ENCODE results near the gene GPX2.

The GPX2 gene

GRCh38 chr14:64923015-64923414, 19.5 kb downstream of the GPX2 start:
- DNase-seq = no peak
- no peaks in the 10 kb centered on the region for H3K27me3 ChIP-seq (replicated peaks; ENCODE audit: insufficient read depth, low read length)
- H3K79me2 ChIP-seq (ENCODE audit: low read length) = peaks cover 47% of the 10 kb centered on the region
- H3K9me3 ChIP-seq (replicated peaks; ENCODE audit: insufficient read depth, low read length) = no peaks in the 10 kb centered on the region
- no peaks in the 10 kb centered on the region for H3K9me2 ChIP-seq (replicated peaks; ENCODE audit: insufficient read depth, low read length)
- peaks cover 3% of the 10 kb centered on the region for H3F3A ChIP-seq (ENCODE audit: insufficient read depth, low read length)
- H3K9ac ChIP-seq (ENCODE audit: low read length) = no peak overlapping the region
- H3K36me3 ChIP-seq (replicated peaks; ENCODE audit: insufficient read depth, low read length) = no peaks in the 10 kb centered on the region
- no peak overlapping the region for H3K4me3 ChIP-seq (ENCODE audit: low read length)
- no peak overlapping the region for H3K4me2 ChIP-seq (ENCODE audit: low read depth, low read length)
- H3K4me1 ChIP-seq (ENCODE audit: low read length) = peaks cover 7% of the 10 kb centered on the region; the same call in 1 of the 2 replicates
- H4K20me1 ChIP-seq (ENCODE audit: insufficient read depth, low read length) = no peaks in the 10 kb centered on the region
- H3K27ac ChIP-seq (ENCODE audit: low read length) = no peak overlapping the region
- H2AFZ ChIP-seq (ENCODE audit: low read length) = no peak overlapping the region
- TF ChIP-seq CTCF (IDR thresholded peaks at IDR 0.05; ENCODE audit: low read length) (no peak), EZH2phosphoT487 (IDR thresholded peaks at IDR 0.05; ENCODE audit: low read length) (no peak), EZH2 (optimal IDR thresholded peaks at IDR 0.05; ENCODE audit: low read depth, low read length) (no peak)

GRCh38 chr14:64920465-64920864, 22.1 kb downstream of the GPX2 start:
- H3K27me3 ChIP-seq (replicated peaks; ENCODE audit: insufficient read depth, low read length) = no peaks in the 10 kb centered on the region
- no peaks in the 10 kb centered on the region for H3K36me3 ChIP-seq (replicated peaks; ENCODE audit: insufficient read depth, low read length)
- no peaks in the 10 kb centered on the region for H3K9me3 ChIP-seq (replicated peaks; ENCODE audit: insufficient read depth, low read length)
- 0 out of 2 replicates have a peak, but pooled peaks cover 1% of the 10 kb centered on the region for H3K4me1 ChIP-seq (ENCODE audit: low read length)
- no peak overlapping the region for H3K9ac ChIP-seq (ENCODE audit: low read length)
- no peaks in the 10 kb centered on the region for H3K9me2 ChIP-seq (replicated peaks; ENCODE audit: insufficient read depth, low read length)
- H3K27ac ChIP-seq (ENCODE audit: low read length) = no peak overlapping the region
- no peaks in the 10 kb centered on the region for H3F3A ChIP-seq (ENCODE audit: insufficient read depth, low read length)
- no peak for DNase-seq
- H2AFZ ChIP-seq (ENCODE audit: low read length) = no peak overlapping the region
- H3K4me3 ChIP-seq (ENCODE audit: low read length) = no peak overlapping the region
- no peak overlapping the region for H3K4me2 ChIP-seq (ENCODE audit: low read depth, low read length)
- H3K79me2 ChIP-seq (ENCODE audit: low read length) = peaks cover 63% of the 10 kb centered on the region
- no peak for TF ChIP-seq CTCF (IDR thresholded peaks at IDR 0.05; ENCODE audit: low read length)
- TF ChIP-seq EZH2phosphoT487 (IDR thresholded peaks at IDR 0.05; ENCODE audit: low read length) = no peak
- TF ChIP-seq EZH2 (optimal IDR thresholded peaks at IDR 0.05; ENCODE audit: low read depth, low read length) = no peak
- H4K20me1 ChIP-seq (ENCODE audit: insufficient read depth, low read length) = no peaks in the 10 kb centered on the region

GRCh38 chr14:64919618-64920017, 22.9 kb downstream of the GPX2 start:
- no peaks in the 10 kb centered on the region for H4K20me1 ChIP-seq (ENCODE audit: insufficient read depth, low read length)
- H3K27me3 ChIP-seq (replicated peaks; ENCODE audit: insufficient read depth, low read length) = no peaks in the 10 kb centered on the region
- no peak overlapping the region for H3K4me3 ChIP-seq (ENCODE audit: low read length)
- H3K9me3 ChIP-seq (replicated peaks; ENCODE audit: insufficient read depth, low read length) = no peaks in the 10 kb centered on the region
- no peaks in the 10 kb centered on the region for H3F3A ChIP-seq (ENCODE audit: insufficient read depth, low read length)
- no peak overlapping the region for H3K4me2 ChIP-seq (ENCODE audit: low read depth, low read length)
- no peak overlapping the region for H3K9ac ChIP-seq (ENCODE audit: low read length)
- H2AFZ ChIP-seq (ENCODE audit: low read length) = no peak overlapping the region
- H3K4me1 ChIP-seq (ENCODE audit: low read length) = 0 out of 2 replicates have a peak, but pooled peaks cover 5% of the 10 kb centered on the region
- no peaks in the 10 kb centered on the region for H3K36me3 ChIP-seq (replicated peaks; ENCODE audit: insufficient read depth, low read length)
- no peak for DNase-seq
- no peaks in the 10 kb centered on the region for H3K9me2 ChIP-seq (replicated peaks; ENCODE audit: insufficient read depth, low read length)
- H3K79me2 ChIP-seq (ENCODE audit: low read length) = peaks cover 67% of the 10 kb centered on the region
- no peak overlapping the region for H3K27ac ChIP-seq (ENCODE audit: low read length)
- TF ChIP-seq EZH2phosphoT487 (IDR thresholded peaks at IDR 0.05; ENCODE audit: low read length) (no peak), CTCF (IDR thresholded peaks at IDR 0.05; ENCODE audit: low read length) (no peak), EZH2 (optimal IDR thresholded peaks at IDR 0.05; ENCODE audit: low read depth, low read length) (no peak)

Data from MM.1S (cell line).